CD4-positive, alpha-beta T cell treated with Interferon alpha-2 for 1 hour (primary cell): ENCODE results near the gene TMEM63B.
"Not testable (repeated sequence)": the region's sequence is repeated elsewhere in the genome, so short reads cannot be mapped to it uniquely, and the experiment has no call there.

Experiments
- DNase-seq, 2 donors: peaks; one replicate each; pipeline ENCODE4 v3.0.0-alpha.2; 2020 to 2022

Gene TMEM63B

DNA sequence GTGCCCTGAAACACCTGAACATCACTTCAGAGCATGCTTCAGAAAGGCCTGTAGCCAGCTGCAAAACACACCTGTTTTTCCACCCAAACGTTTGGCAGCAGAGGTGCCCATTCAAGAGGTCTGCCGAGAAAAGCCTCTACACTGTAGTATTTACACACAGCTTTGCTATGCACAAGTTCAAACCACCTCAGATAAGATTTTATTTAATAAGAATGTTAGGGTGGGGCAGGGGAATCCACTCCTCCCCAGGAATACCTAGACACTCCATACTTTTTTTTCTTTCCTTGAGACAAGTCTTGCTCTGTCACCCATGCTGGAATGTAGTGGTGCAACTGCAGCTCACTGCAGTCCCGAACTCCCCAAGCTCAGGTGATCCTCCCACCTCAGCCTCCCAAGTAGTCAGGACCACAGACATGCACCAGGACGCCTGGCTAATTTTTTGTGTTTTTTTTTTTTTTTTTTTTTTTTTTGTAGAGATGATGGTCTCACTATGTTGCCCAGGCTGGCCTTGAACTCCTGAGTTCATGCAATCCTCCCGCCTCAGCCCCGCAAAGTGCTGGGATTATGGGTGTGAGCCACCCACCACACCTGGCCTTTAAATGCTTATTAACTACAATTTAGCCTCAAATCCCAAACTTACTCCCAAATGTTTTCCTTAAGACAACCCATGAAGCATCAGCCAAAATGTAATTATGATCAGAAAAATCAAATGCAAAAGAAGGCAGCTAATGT lies 9.8 kb upstream of the TMEM63B start:
- DNase-seq = no peak

DNA sequence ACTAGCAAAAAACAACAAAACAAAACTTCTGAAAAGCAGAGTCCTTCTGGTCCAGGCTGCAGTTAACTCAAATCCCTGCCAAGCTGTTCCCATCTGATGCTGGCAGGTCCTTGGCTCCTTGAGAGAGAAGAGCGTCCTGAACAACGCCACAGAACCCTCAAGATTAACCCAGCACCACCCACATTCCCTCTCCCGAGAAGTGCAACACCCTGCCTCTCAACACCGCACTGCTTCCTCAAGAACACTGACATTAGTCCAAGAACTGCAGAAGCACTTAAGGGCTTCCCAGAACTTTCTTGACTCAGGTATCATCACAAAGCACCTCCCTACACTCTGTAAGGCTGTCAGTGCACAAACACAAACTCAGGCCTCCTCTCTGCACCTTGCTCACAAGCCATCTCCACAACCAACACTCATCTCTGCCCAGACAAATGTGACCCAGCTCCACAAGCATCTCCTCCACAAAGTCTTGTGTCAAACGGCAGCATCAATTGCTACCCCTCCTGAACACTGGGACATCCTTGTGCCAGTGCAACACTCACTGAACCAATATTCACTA lies 7.6 kb upstream of the TMEM63B start:
- DNase-seq = no peak

- DNase-seq = no peak
These were observed 6.5 kb upstream of the TMEM63B start for GRCh38 chr6:44120692-44121443.

GRCh38 chr6:44122801-44123200 lies 4.6 kb upstream of the TMEM63B start:
- DNase-seq = peak in 1 of 2 donors; percentile 40

DNA sequence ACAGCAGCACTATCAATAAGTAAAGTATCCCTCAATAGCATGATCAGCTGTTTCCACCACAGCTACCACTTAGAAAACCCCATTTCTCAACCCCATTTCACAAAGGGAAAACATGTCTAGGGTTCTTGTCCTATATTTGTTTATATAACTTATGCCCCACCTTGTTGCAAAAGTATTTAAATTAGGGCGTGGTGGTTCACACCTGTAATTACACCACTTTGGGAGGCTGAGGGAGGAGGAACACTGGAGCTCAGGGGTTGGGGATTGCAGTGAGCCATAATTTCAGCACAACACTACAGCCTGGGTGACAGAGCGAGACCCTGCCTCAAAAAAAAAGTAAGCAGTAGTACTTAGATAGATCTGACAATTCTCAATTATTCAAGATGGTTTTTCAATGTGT lies 3.8 kb upstream of the TMEM63B start:
- DNase-seq = peak in 1 of 2 donors; percentile 5

GRCh38 chr6:44126320-44127149 lies 819 bp upstream of the TMEM63B start:
- DNase-seq = peak; percentile 62 to 78

DNA sequence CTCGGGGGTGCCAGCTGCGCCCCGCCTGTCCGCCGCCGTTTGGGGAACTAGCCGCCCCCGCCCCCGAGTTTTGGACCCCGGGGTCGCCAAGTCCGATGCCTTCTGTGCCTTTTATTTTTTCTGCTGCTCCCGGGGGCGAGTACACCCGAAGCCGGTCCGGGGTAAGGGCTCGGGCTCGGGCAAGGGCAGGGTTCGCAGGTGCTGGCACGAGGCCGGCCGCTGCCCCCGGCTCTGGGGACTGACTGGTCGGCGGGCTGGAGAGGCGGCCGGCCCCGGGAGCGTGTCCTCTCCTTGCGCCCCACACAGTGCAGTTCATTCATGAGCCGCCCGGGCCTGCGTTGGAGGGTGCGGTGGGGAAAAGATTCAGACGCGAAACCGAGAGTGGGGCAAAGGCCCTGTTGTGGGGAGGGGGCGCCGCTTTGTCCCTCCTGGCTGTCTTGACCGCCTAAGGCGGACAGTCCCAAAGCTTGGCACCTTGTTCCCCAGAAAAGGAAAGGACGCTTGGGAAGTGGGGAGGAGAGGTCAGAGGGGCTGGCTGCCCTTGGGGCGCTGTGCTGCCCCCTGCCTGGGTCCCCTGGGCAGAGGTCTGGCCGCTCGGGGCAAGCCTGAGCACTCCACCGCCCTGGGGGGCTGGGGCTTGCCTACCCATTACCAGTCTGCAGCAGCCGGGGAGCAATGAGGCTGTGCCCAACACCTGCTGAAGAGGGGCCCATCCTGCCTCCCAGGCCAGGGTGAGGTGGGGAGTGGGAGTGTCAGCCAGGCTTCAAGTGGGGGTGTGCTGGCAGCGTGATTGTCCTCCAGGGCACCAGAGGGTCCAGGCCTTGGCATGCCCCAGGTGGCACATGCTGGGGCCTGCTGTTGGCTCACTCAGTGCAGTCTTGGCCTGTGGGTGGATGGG lies 915 bp downstream of the TMEM63B start:
- peak; percentile 3 to 6 for DNase-seq

DNA sequence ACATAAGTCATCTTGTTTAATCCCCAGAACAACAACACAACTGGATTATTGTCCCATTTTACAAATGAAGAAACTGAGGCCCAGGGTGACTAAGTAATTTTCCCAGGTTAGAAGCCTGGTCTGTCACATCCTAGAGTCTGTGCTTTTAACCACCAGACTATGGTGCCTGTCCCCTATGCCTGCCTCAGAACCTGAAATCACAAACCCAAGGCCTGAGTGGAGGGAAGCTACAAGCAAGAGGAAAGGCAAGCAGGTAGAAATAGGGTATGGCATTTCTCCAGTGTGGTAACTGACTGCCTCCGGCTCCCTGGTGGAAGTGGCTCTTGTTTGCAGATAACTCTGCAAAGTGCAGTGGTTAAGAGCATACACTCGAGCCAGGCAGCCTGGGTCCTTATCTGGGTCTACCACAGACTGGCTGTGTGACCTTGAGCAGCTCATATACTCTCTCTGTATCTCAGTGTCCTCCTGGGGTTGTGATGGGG lies 2.5 kb downstream of the TMEM63B start:
- DNase-seq = no peak

- DNase-seq = no peak
These were observed 4.5 kb downstream of the TMEM63B start for GRCh38 chr6:44131892-44132291.

DNA sequence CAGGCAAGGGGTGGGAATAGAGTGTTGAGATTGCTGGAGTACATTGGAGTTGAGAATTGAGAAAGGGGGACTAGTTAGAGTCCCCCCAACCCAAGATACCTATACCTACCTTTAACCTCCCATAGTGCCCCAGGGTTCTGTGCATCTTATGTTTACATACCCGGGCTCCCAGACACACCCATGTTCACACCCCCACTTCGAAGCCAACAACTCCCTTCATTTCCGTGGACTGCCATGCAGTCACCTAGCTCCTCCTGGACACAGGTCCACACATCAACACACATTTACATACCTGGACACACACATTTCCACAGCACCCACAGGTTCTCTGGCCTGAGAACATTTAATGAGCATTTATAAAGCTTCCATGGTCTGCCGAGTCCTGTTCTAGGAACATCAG lies 5.1 kb downstream of the TMEM63B start:
- DNase-seq = no peak

DNA sequence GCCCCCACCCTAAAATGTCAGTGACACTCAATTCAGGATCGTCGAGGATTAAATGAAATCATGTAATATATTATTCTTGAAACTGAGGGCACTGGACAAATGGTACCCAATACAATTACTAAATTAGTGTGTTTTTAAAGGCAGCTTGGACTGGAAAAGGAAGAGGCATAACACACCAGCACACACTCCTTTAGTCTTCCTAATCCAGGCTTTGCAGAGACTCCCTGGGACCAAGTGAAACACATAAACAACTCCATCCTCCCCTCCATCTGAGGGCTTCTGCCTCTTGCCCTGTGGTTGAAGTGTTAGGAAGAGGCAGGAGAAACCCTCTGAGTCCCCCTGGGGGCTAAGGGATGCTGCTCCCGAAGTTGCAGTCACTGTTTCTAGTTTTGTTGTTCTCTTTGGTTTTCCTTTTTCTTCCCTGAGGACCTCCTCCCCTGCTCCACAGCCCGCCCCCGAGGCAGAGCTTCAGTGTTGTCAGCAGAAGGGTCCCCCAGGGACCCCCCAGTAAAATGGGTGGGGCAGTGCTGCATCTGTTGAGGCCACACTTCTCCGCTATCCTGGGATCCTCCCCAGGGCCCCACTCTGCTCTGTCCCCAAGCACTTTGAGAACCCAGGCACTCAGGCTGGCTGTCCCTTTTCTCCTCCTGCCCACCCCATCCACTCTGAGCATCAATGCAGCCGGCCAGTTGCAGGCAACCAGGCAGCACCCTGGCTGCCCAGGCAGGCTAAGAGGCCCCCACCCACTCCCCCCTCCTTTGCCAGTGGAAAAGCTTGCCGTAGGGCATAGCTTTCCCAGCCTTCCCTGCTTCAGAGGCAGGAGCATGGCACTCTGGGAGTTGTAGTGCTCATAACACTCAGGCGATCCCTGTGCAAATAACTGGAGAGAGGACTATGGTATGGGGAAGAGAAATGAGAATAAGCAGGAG lies 5.9 kb downstream of the TMEM63B start:
- DNase-seq = no peak

DNA sequence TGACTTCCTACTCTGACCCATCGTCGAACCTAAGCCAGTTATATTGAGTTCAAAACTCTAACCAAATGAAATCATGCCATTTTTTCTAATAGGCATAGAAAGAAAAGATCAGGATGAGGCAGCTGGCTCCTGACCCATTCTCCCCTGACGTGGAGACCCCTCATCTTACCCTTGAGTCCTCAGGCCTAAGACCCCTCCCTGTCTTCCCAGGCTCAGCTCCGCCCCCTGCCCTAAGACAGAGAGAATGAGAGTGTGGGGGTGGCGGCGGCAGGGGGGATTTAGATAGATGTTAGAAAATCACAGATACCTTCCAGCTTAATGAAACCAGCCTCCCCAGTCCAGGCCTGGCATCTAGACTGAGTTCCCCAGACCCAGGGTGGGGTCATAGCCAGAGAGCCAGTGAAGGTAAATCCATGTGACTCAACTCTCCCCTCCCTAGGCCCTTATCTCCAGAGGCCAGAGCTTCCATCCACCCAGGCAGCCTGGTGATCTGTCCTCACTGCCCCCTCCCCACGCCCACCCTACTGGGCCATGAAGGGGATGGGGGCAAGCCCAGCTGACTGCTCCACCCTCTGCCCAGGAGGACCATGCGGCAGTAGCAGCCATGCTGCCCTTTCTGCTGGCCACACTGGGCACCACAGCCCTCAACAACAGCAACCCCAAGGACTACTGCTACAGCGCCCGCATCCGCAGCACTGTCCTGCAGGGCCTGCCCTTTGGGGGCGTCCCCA lies 6.8 kb downstream of the TMEM63B start:
- DNase-seq = no peak

DNA sequence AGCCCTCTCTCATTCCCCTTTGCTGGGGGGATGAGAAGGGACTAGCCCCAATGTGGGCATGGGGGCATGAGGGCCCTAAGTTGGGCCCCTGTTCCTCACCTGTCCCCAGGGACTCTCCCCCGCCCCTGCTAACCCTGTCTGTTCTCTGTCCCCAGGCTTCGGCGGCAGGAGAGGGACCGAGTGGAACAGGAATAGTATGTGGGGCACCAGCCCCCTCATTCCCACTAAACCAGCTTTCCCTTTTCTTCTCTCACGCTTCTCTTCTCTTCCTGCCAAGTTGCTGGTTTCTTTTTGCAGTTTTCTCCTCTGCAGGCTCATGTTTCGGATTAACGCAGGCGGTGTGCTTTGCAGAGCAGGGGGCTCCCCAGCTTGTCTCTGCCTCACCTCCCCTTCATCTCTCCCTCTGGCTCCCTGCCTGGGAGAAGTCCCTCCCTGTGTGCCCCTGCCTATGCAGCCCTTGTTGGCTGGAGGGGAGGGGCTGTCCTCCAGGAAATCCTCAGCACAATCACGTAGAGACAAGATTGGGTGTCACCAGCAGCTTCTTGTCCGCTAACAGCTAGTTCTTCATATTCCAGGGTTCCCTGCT lies 7.9 kb downstream of the TMEM63B start:
- DNase-seq = no peak

GRCh38 chr6:44135875-44136274 lies 8.5 kb downstream of the TMEM63B start:
- no peak for DNase-seq

DNA sequence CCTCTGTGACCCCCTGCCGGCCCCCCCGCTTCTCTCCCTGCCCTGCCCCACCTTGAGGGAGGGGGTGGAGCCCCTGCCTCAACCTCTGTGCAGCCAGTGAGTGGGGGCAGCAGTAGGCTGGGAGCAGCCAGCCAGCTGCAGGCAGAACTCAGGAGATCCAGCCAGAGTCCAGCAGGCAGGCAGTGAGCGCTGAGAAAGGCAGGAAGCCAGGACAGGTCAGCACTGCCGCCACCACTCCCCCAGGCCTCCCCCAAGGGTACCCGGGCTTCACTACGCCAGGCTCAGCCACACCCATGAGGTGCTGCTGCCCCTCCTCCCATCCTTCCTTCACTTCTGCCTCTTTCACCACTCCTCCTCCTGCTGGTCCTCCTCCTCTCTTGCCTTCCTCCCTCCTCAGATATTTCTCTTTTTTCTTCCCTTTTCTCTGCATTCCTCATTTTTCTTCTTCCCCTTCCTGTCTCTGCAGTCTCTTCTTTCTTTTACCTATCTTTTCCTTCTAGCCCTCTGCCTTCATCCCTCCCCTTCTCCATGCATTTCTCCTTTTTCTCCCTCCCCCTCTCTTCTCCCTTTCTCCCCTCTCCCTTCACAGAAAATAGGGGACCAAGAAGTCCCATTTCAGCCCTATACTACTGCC lies 11.5 kb downstream of the TMEM63B start:
- no peak for DNase-seq

DNA sequence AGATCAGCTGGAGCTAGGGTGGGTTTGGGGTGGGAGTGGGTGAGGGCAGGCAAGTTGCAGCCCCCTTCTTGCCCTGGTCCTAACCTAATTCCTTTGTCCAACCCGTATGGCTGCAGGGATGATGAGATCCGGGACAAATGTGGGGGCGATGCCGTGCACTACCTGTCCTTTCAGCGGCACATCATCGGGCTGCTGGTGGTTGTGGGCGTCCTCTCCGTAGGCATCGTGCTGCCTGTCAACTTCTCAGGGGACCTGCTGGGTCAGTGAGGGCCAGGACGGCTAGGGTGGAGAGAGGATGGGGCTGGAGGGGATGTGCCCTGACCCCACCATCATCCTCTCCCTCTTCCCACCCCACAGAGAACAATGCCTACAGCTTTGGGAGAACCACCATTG lies 12.0 kb downstream of the TMEM63B start:
- DNase-seq = no peak

GRCh38 chr6:44142835-44143234 lies 15.5 kb downstream of the TMEM63B start:
- no peak for DNase-seq

DNA sequence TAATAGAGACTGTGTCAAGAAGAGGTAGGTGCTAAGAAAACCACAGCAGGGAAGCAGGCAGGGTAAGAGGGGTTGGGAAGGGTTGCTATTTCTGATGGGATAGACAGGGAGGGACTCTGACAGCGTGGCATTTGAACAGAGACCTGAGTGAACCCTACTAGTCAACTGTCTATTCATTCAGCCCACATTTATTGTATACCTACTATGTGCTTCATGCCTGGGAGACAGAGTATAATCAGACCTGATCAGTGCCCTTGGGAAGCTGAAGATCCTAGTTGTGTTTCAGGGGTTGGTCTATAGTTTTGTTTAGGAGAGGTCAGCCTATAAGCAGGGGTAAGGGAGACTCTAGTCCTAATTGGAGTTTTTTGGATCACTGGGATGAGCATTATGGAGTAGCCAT lies 16.4 kb downstream of the TMEM63B start:
- no peak for DNase-seq

DNA sequence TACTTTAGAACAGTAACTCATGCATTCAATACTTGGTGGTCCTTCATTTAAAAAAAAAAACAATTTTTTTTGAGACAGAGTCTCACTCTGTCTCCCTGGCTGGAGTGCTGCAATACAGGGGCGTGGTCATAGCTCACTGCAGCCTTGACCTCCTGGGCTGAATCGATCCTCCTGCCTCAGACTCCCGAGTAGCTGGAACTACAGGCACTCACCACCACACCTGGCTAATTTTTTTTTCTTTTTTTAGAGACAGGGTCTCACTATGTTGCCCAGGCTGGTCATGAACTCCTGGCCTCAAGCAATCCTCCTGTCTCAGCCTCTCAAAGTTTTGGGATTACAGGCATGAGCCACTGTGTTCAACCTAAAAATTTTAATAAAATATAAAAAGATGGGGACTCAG lies 17.2 kb downstream of the TMEM63B start:
- not testable (repeated sequence) for DNase-seq
